ENCODE data around the gene GLOD5. TPM values are rescaled to one million over a fixed set of nuclear protein-coding genes. Genes with fewer than 3 reads are reported as not detected.

GLOD5 gene
- total and polyA plus RNA-seq, 9 of the 15 experiments (the other 6 are each of a cell fraction or from before 2014, with no cell fraction given), result 0.27 to 4.4 (median 2.2) TPM

- TF ChIP-seq AFF4 (CRISPR knock-in tag; IDR thresholded peaks at IDR 0.05) (peak; percentile 76; the same call in 1 of the 2 replicates), DLX4 (CRISPR knock-in tag; IDR thresholded peaks at IDR 0.05) (no peak), HOMEZ (CRISPR knock-in tag; IDR thresholded peaks at IDR 0.05) (no peak), ESRRA (IDR thresholded peaks at IDR 0.05; ENCODE audit: borderline replicate concordance, low read depth) (peak; percentile 54; the same call in 1 of the 2 replicates), ATF1 (CRISPR knock-in tag; IDR thresholded peaks at IDR 0.05) (peak; percentile 81), ATF1 (tag; IDR thresholded peaks at IDR 0.05) (peak; percentile 100), BCL6 (CRISPR knock-in tag; IDR thresholded peaks at IDR 0.05) (no peak), MYC (IDR thresholded peaks at IDR 0.05; ENCODE audit: low read depth, low read length) (peak; percentile 57; the same call in 1 of the 2 replicates), MYC (CRISPR knock-in tag; IDR thresholded peaks at IDR 0.05; ENCODE audit: borderline replicate concordance, low read depth) (0 out of 2 replicates have a peak, but pooled peaks have one; percentile 28), LARP7 (IDR thresholded peaks at IDR 0.05) (no peak), KLF6 (CRISPR knock-in tag; IDR thresholded peaks at IDR 0.05; ENCODE audit: borderline replicate concordance) (no peak), HES1 (IDR thresholded peaks at IDR 0.05; ENCODE audit: low read depth) (no peak), MNT (conservative IDR thresholded peaks at IDR 0.05) (no peak), RFX7 (CRISPR knock-in tag; IDR thresholded peaks at IDR 0.05) (no peak), YBX1 (IDR thresholded peaks at IDR 0.05) (no peak), RBBP5 (IDR thresholded peaks at IDR 0.05; ENCODE audit: borderline replicate concordance, insufficient read depth, low read length, poor library complexity, severe bottlenecking) (peak; percentile 59), ZNF232 (CRISPR knock-in tag; IDR thresholded peaks at IDR 0.05) (no peak), PCBP2 (IDR thresholded peaks at IDR 0.05; ENCODE audit: low read depth, low read length, poor library complexity, severe bottlenecking) (no peak), CBX2 (IDR thresholded peaks at IDR 0.05; ENCODE audit: insufficient read depth, low read length, poor library complexity, severe bottlenecking) (no peak)
Measured at GRCh38 chrX:48801280-48802088, 39.9 kb downstream of the GLOD5 start, which contains the start of gene HDAC6 (continued).
